H1 (cell line): ENCODE data around the gene ELOVL4. TPM values are rescaled to one million over a fixed set of nuclear protein-coding genes. Genes with fewer than 3 reads are reported as not detected.

Source experiments
- CTCF ChIA-PET: fragments of 300-600 bp; sonication (Branson Sonifier 250); formaldehyde crosslinking; loops from one replicate; lab custom pipeline; 2021; ENCODE audit not compliant: partially characterized antibody; lab: Charles Lee
- POLR2A ChIA-PET: fragments of 300-600 bp; sonication (Branson Sonifier 250); formaldehyde crosslinking; loops from one replicate; lab custom pipeline; 2021; ENCODE audit warnings: inconsistent platforms; ENCODE audit not compliant: partially characterized antibody; lab: Charles Lee
- DNase-seq, 2 experiments: peaks; one replicate each; pipeline versions ENCODE4 v3.0.0 to v3.0.0-alpha.2; 2010 to 2022; ENCODE audit warnings: low spot score in 2 of 2, low read depth in 1 of 2, mixed read lengths in 1 of 2
- FAIRE-seq: peaks from 2 replicates; lab custom pipeline; 2011; peaks lifted over from hg19 to GRCh38; lab: Jason Lieb, UNC
- H2AFZ ChIP-seq: 2 replicates; pipeline ENCODE4 v1.8.1; 2012; ENCODE audit warnings: low read length, inconsistent platforms
- H2AK5ac ChIP-seq: 2 replicates; pipeline ENCODE4 v1.6.1; 2013; ENCODE audit warnings: low read depth, low read length
- H2BK120ac ChIP-seq: replicated peaks from 2 replicates; pipeline ENCODE3; 2013; ENCODE audit warnings: low read depth, low read length, inconsistent platforms
- H2BK12ac ChIP-seq: 2 replicates; pipeline ENCODE4 v1.6.1; 2013; ENCODE audit warnings: low read depth, low read length
- H2BK15ac ChIP-seq: 2 replicates; pipeline ENCODE4 v1.6.1; 2013; ENCODE audit warnings: low read length
- H2BK20ac ChIP-seq: 2 replicates; pipeline ENCODE4 v1.6.1; 2013; ENCODE audit warnings: low read length
- H2BK5ac ChIP-seq: 2 replicates; pipeline ENCODE4 v1.6.1; 2013; ENCODE audit warnings: low read depth, low read length
- H3K14ac ChIP-seq: 2 replicates; pipeline ENCODE4 v1.6.1; 2013; ENCODE audit warnings: inconsistent platforms; ENCODE audit not compliant: insufficient read length
- H3K18ac ChIP-seq: 2 replicates; pipeline ENCODE4 v1.6.1; 2013; ENCODE audit warnings: low read length; ENCODE audit errors: extremely low read depth
- H3K23ac ChIP-seq: 2 replicates; pipeline ENCODE4 v1.6.1; 2013; ENCODE audit warnings: inconsistent platforms; ENCODE audit not compliant: insufficient read length
- H3K23me2 ChIP-seq: 2 replicates; pipeline ENCODE4 v1.6.1; 2013; ENCODE audit warnings: low read depth, low read length
- H3K27ac ChIP-seq: 2 replicates; pipeline ENCODE4 v1.6.1; 2011; ENCODE audit warnings: low read depth, low read length, inconsistent platforms
- H3K27me3 ChIP-seq, 4 experiments: replicated peaks in 1 of 4; 1 replicate in 1 of 4; 2 replicates in 3 of 4; pipeline versions ENCODE4 v1.6.1 to v1.8.1; 2011 to 2013; ENCODE audit warnings: low read length in 3 of 4, mild to moderate bottlenecking in 3 of 4, inconsistent platforms in 2 of 4, mixed read lengths in 2 of 4, moderate library complexity in 1 of 4; ENCODE audit not compliant: control insufficient read depth in 3 of 4, insufficient read depth in 3 of 4; ENCODE audit errors: extremely low read depth in 1 of 4
- H3K36me3 ChIP-seq, 4 experiments: 2 replicates each; pipeline versions ENCODE4 v1.6.1 to v1.8.1; 2011 to 2013; ENCODE audit warnings: mild to moderate bottlenecking in 4 of 4, low read length in 3 of 4, moderate library complexity in 2 of 4, control low read depth in 1 of 4, inconsistent platforms in 1 of 4; ENCODE audit not compliant: insufficient read depth in 4 of 4, control insufficient read depth in 2 of 4
- H3K4ac ChIP-seq: replicated peaks from 2 replicates; pipeline ENCODE3; 2013; ENCODE audit warnings: low read length, low read depth, mixed read lengths, inconsistent platforms; ENCODE audit not compliant: insufficient read length
- H3K4me1 ChIP-seq, 4 experiments: replicated peaks in 1 of 4; 1 replicate in 1 of 4; 2 replicates in 3 of 4; pipeline versions ENCODE4 v1.6.1 to v1.8.1; 2011 to 2013; ENCODE audit warnings: low read length in 3 of 4, inconsistent platforms in 2 of 4, mixed read lengths in 1 of 4; ENCODE audit not compliant: insufficient read depth in 4 of 4, control insufficient read depth in 3 of 4
- H3K4me2 ChIP-seq, 2 experiments: 2 replicates each; pipeline versions ENCODE4 v1.6.1 to v1.8.1; 2011 to 2013; ENCODE audit warnings: low read depth in 2 of 2, low read length in 2 of 2, control low read depth in 1 of 2, inconsistent platforms in 1 of 2, mild to moderate bottlenecking in 1 of 2; ENCODE audit not compliant: insufficient read depth in 1 of 2
- H3K4me3 ChIP-seq, 4 experiments: fragments of 200-600, 300-600 bp in 1 of 4; sonication (generic), shearing (Covaris generic), sonication (Bioruptor Twin) in 1 of 4; 2 replicates each; pipeline versions ENCODE4 v1.5.1 to v1.8.1; 2011 to 2016; ENCODE audit warnings: low read length in 4 of 4, low read depth in 3 of 4, control low read depth in 2 of 4, inconsistent platforms in 2 of 4, mild to moderate bottlenecking in 2 of 4, mixed read lengths in 1 of 4, moderate library complexity in 1 of 4; ENCODE audit not compliant: insufficient read depth in 2 of 4; ENCODE audit errors: extremely low read depth in 1 of 4
- H3K56ac ChIP-seq: replicated peaks from 2 replicates; pipeline ENCODE3; 2013; ENCODE audit warnings: low read depth, mild to moderate bottlenecking, mixed read lengths, low read length, inconsistent platforms; ENCODE audit not compliant: insufficient read length
- H3K79me1 ChIP-seq: 2 replicates; pipeline ENCODE4 v1.6.1; 2013; ENCODE audit warnings: low read depth, low read length, control low read depth
- H3K79me2 ChIP-seq, 2 experiments: 2 replicates each; pipeline versions ENCODE4 v1.6.1 to v1.8.1; 2012 to 2013; ENCODE audit warnings: low read length in 2 of 2, mild to moderate bottlenecking in 2 of 2, inconsistent platforms in 1 of 2; ENCODE audit not compliant: insufficient read depth in 2 of 2, control insufficient read depth in 1 of 2
- H3K9ac ChIP-seq, 4 experiments: replicated peaks in 1 of 4; 1 replicate in 1 of 4; 2 replicates in 3 of 4; pipeline versions ENCODE4 v1.6.1 to v1.8.1; 2011 to 2013; ENCODE audit warnings: low read depth in 3 of 4, low read length in 3 of 4, control low read depth in 2 of 4, mild to moderate bottlenecking in 2 of 4, moderate library complexity in 2 of 4, inconsistent platforms in 1 of 4; ENCODE audit errors: extremely low read depth in 1 of 4
- H3K9me3 ChIP-seq, 2 experiments: 2 replicates each; pipeline versions ENCODE4 v1.6.1 to v1.8.1; 2012 to 2013; ENCODE audit warnings: mild to moderate bottlenecking in 2 of 2, moderate library complexity in 2 of 2, control low read depth in 1 of 2, inconsistent platforms in 1 of 2, low read depth in 1 of 2, low read length in 1 of 2, mixed read lengths in 1 of 2; ENCODE audit not compliant: insufficient read depth in 2 of 2
- H4K20me1 ChIP-seq, 2 experiments: replicated peaks in 1 of 2; 2 replicates each; pipeline versions ENCODE3 to v1.8.1; 2011 to 2013; ENCODE audit warnings: inconsistent platforms in 2 of 2, low read length in 2 of 2, mild to moderate bottlenecking in 1 of 2; ENCODE audit not compliant: insufficient read depth in 2 of 2, control insufficient read depth in 1 of 2
- H4K5ac ChIP-seq: 2 replicates; pipeline ENCODE4 v1.6.1; 2013; ENCODE audit warnings: low read length, low read depth, mixed read lengths, inconsistent platforms; ENCODE audit not compliant: insufficient read length
- H4K8ac ChIP-seq: 2 replicates; pipeline ENCODE4 v1.8.0; 2013; ENCODE audit warnings: mild to moderate bottlenecking, moderate library complexity, low read length, inconsistent platforms; ENCODE audit not compliant: insufficient read depth; ENCODE audit errors: extremely low read depth
- H4K91ac ChIP-seq: replicated peaks from 2 replicates; pipeline ENCODE3; 2013; ENCODE audit warnings: low read length, mixed read lengths, inconsistent platforms; ENCODE audit not compliant: insufficient read length
- EGR1 ChIP-seq: IDR thresholded peaks from 2 replicates; pipeline ENCODE4 v1.6.1; 2011; ENCODE audit warnings: low read depth, low read length, borderline replicate concordance
- MAFK ChIP-seq: IDR thresholded peaks from 2 replicates; pipeline ENCODE4 v1.6.1; 2012; ENCODE audit warnings: low read depth, mild to moderate bottlenecking, improper control_type of control experiment, low read length
- RAD21 ChIP-seq, 2 experiments: IDR thresholded peaks in 1 of 2; conservative IDR thresholded peaks in 1 of 2; 2 replicates each; pipeline ENCODE4 v1.6.1; 2011; ENCODE audit warnings: low read depth in 2 of 2, low read length in 2 of 2, improper control_type of control experiment in 1 of 2, inconsistent platforms in 1 of 2, mild to moderate bottlenecking in 1 of 2, moderate library complexity in 1 of 2
- polyA plus RNA-seq, 7 experiments: library from polyadenylated mRNA; depleted of rRNA in 3 of 7; stranded (reverse) in 5 of 7; unstranded in 2 of 7; fragments of >200 nt in 5 of 7; fragments of 200-250 nt in 2 of 7; gene quantifications; 1 replicate in 5 of 7; 2 replicates in 1 of 7; 4 replicates in 1 of 7; pipeline versions ENCODE4 v1.2.1 to v1.2.3, GENCODE V29; 2011 to 2013; ENCODE audit warnings: missing spikeins in 2 of 7, mixed read lengths in 2 of 7
- total RNA-seq: library from RNA; stranded (reverse); fragmentation: NEBNext Ultra II Directional; extraction: Animal tissue kit (Norgen Biotek cat#: 25700); gene quantifications from 2 replicates; pipeline ENCODE4 v1.2.1, GENCODE V29; 2021

Gene ELOVL4
- total and polyA plus RNA-seq, 2 of the 8 experiments (the other 6 are each of a cell fraction or from before 2014, with no cell fraction given) = 2.0 to 15.0 TPM

DNA sequence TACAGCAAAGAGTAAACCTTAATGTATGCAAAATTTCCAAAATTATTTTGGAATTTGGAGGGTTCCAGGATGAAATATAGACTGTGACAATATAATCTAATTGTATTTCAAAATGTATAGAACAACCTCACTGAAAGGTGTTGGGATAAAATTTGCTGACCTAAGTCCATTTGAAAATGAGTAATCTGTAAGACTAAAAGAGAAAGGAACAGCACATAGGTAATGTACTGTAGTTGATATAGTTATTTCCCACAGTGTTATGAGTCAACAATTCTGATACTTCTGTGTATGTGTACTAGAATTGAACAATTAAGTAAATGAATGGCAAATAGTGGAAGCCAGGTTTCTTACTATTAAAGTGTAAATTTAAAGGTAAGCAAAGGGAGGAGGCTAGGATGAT is 23.8 kb upstream of the ELOVL4 start:
- TF ChIP-seq MAFK = peak; percentile 19; the same call in 1 of the 2 replicates
- no peak for TF ChIP-seq EGR1
- no peak for TF ChIP-seq RAD21 (IDR thresholded peaks at IDR 0.05 in 1 of 2, conservative IDR thresholded peaks at IDR 0.05 in 1 of 2; ENCODE audit: low read depth in 2 of 2, low read length in 2 of 2)
- Histone ChIP-seq H4K91ac (no peak overlapping the region), H3K23ac (no peak overlapping the region), H3K4me2 (no peak overlapping the region), H3K23me2 (no peaks in the 10 kb centered on the region), H3K14ac (no peak overlapping the region), H2AFZ (no peak overlapping the region), H3K9ac (no peak overlapping the region), H3K36me3 (no peaks in the 10 kb centered on the region), H4K8ac (no peak overlapping the region), H2BK15ac (no peak overlapping the region), H3K4ac (no peak overlapping the region), H2BK5ac (no peak overlapping the region), H3K27ac (no peak overlapping the region), H2BK12ac (no peak overlapping the region), H3K79me1 (no peaks in the 10 kb centered on the region), H2AK5ac (no peak overlapping the region), H3K9me3 (peaks cover 2 to 14% of the 10 kb centered on the region in 2 experiments; a peak in 3 of 4 replicates), H4K5ac (no peak overlapping the region), H3K18ac (no peak overlapping the region), H2BK120ac (no peak overlapping the region), H2BK20ac (no peak overlapping the region), H4K20me1 (no peaks in the 10 kb centered on the region), H3K4me3 (no peak overlapping the region), H3K79me2 (no peaks in the 10 kb centered on the region), H3K56ac (no peak overlapping the region), H3K27me3 (no peaks in the 10 kb centered on the region), H3K4me1 (no peaks in the 10 kb centered on the region)
- FAIRE-seq (no peak), DNase-seq (no peak)
- CTCF ChIA-PET = no interaction called here
- POLR2A ChIA-PET = no interaction called here
